Neural progenitor cell (in vitro differentiated cells): ENCODE data around the gene DNER. TPM values are rescaled to one million over a fixed set of nuclear protein-coding genes. Genes with fewer than 3 reads are reported as not detected.

Experiments
- DNase-seq: peaks from one replicate; pipeline ENCODE4 v3.0.0-alpha.2; 2016; ENCODE audit warnings: low spot score
- H2AFZ ChIP-seq: fragments of 200-600 bp; sonication (generic); replicated peaks from 2 replicates; pipeline ENCODE4 v1.6.1; 2016; ENCODE audit warnings: antibody characterized with exemption
- H3F3A ChIP-seq: fragments of 200-600 bp; sonication (generic); 2 replicates; pipeline ENCODE4 v1.6.1; 2016; ENCODE audit warnings: antibody characterized with exemption, low read depth
- H3K27ac ChIP-seq: fragments of 200-600 bp; sonication (generic); 2 replicates; pipeline ENCODE4 v1.5.1; 2016; ENCODE audit warnings: mild to moderate bottlenecking
- H3K27me3 ChIP-seq: fragments of 200-600 bp; sonication (generic); 2 replicates; pipeline ENCODE4 v1.6.1; 2016; ENCODE audit warnings: mild to moderate bottlenecking, moderate library complexity
- H3K36me3 ChIP-seq: fragments of 200-600 bp; sonication (generic); 2 replicates; pipeline ENCODE4 v1.5.1; 2016
- H3K4me1 ChIP-seq: fragments of 200-600 bp; sonication (generic); 2 replicates; pipeline ENCODE4 v1.6.1; 2016; ENCODE audit warnings: mixed run types
- H3K4me2 ChIP-seq: fragments of 200-600 bp; sonication (generic); 2 replicates; pipeline ENCODE4 v1.6.1; 2016
- H3K4me3 ChIP-seq: fragments of 200-600 bp; sonication (generic); 2 replicates; pipeline ENCODE4 v1.5.1; 2016
- H3K79me2 ChIP-seq: fragments of 200-600 bp; sonication (generic); 2 replicates; pipeline ENCODE4 v1.6.1; 2016; ENCODE audit warnings: low read depth
- H3K9ac ChIP-seq: fragments of 200-600 bp; sonication (generic); 2 replicates; pipeline ENCODE4 v1.6.1; 2016
- H3K9me3 ChIP-seq: fragments of 200-600 bp; sonication (generic); 2 replicates; pipeline ENCODE4 v1.5.1; 2016; ENCODE audit warnings: low read depth
- H4K20me1 ChIP-seq: fragments of 200-600 bp; sonication (generic); 2 replicates; pipeline ENCODE4 v1.6.1; 2016; ENCODE audit warnings: low read depth
- H3K27ac Mint-ChIP-seq: 3 replicates; pipeline ENCODE4 v1.8.0; 2021; ENCODE audit warnings: mixed read lengths
- H3K27me3 Mint-ChIP-seq: 2 replicates; pipeline ENCODE4 v1.8.0; 2022; ENCODE audit warnings: low read depth, mild to moderate bottlenecking, inconsistent platforms, moderate library complexity, mixed read lengths; ENCODE audit not compliant: insufficient read depth
- H3K36me3 Mint-ChIP-seq: 3 replicates; pipeline ENCODE4 v1.8.0; 2021; ENCODE audit warnings: mixed read lengths
- H3K4me1 Mint-ChIP-seq: 3 replicates; pipeline ENCODE4 v1.8.0; 2021; ENCODE audit warnings: mixed read lengths
- H3K4me3 Mint-ChIP-seq: 3 replicates; pipeline ENCODE4 v1.8.0; 2021; ENCODE audit warnings: mild to moderate bottlenecking, moderate library complexity, mixed read lengths
- H3K9me3 Mint-ChIP-seq: 3 replicates; pipeline ENCODE4 v1.8.0; 2020; ENCODE audit warnings: mixed read lengths
- CTCF ChIP-seq: fragments of 200-600 bp; sonication (generic); IDR thresholded peaks from 2 replicates; pipeline ENCODE4 v1.5.1; 2017; ENCODE audit warnings: antibody characterized with exemption, mild to moderate bottlenecking
- EZH2 ChIP-seq: fragments of 200-600 bp; sonication (generic); IDR thresholded peaks from 2 replicates; pipeline ENCODE4 v1.6.1; 2017; ENCODE audit warnings: antibody characterized with exemption, mild to moderate bottlenecking, moderate library complexity
- EZH2phosphoT487 ChIP-seq: fragments of 200-600 bp; sonication (generic); IDR thresholded peaks from 2 replicates; pipeline ENCODE4 v1.6.1; 2017; ENCODE audit warnings: antibody characterized with exemption
- total RNA-seq: library from RNA; depleted of rRNA; stranded (reverse); fragments of >200 nt; gene quantifications from 2 replicates; pipeline ENCODE4 v1.2.3, GENCODE V29; 2015; ENCODE audit warnings: low replicate concordance

The DNER gene
- total RNA-seq, 1 donor from 2014 or later, result 0.97 TPM

- Mint-ChIP-seq H3K4me3 (no peak overlapping the region), H3K9me3 (peaks cover 2% of the 10 kb centered on the region), H3K36me3 (no peaks in the 10 kb centered on the region), H3K4me1 (no peaks in the 10 kb centered on the region), H3K27ac (no peak overlapping the region), H3K27me3 (peaks cover 2% of the 10 kb centered on the region)
- DNase-seq, result no peak
- TF ChIP-seq EZH2 (no peak), CTCF (no peak), EZH2phosphoT487 (no peak)
- H3K27ac ChIP-seq, result no peak overlapping the region
- no peaks in the 10 kb centered on the region for H4K20me1 ChIP-seq
- H3K79me2 ChIP-seq, result no peaks in the 10 kb centered on the region
- H3K9ac ChIP-seq, result no peak overlapping the region
- H2AFZ ChIP-seq, result no peak overlapping the region
- H3K9me3 ChIP-seq, result peaks cover 5% of the 10 kb centered on the region
- no peak overlapping the region for H3K4me3 ChIP-seq
- no peaks in the 10 kb centered on the region for H3K4me1 ChIP-seq
- H3K27me3 ChIP-seq, result no peaks in the 10 kb centered on the region
- H3K36me3 ChIP-seq, result peaks cover 3% of the 10 kb centered on the region
- H3K4me2 ChIP-seq, result no peak overlapping the region
- no peaks in the 10 kb centered on the region for H3F3A ChIP-seq
These were observed 342.1 kb downstream of the DNER start for GRCh38 chr2:229372207-229372606.

GRCh38 chr2:229371086-229371485 is 343.3 kb downstream of the DNER start:
- Histone ChIP-seq H3K4me3 (no peak overlapping the region), H3K9me3 (peaks cover 5% of the 10 kb centered on the region), H3F3A (no peaks in the 10 kb centered on the region), H4K20me1 (no peaks in the 10 kb centered on the region), H3K27me3 (no peaks in the 10 kb centered on the region), H3K79me2 (no peaks in the 10 kb centered on the region), H2AFZ (no peak overlapping the region), H3K27ac (no peak overlapping the region), H3K4me1 (no peaks in the 10 kb centered on the region), H3K4me2 (no peak overlapping the region), H3K9ac (no peak overlapping the region), H3K36me3 (peaks cover 3% of the 10 kb centered on the region)
- no peaks in the 10 kb centered on the region for H3K36me3 Mint-ChIP-seq
- H3K9me3 Mint-ChIP-seq, result peaks cover 2% of the 10 kb centered on the region
- no peak for DNase-seq
- TF ChIP-seq EZH2phosphoT487 (no peak), EZH2 (no peak), CTCF (no peak)
- H3K4me1 Mint-ChIP-seq, result no peaks in the 10 kb centered on the region
- peaks cover 2% of the 10 kb centered on the region for H3K27me3 Mint-ChIP-seq
- no peak overlapping the region for H3K27ac Mint-ChIP-seq
- no peak overlapping the region for H3K4me3 Mint-ChIP-seq

- Histone ChIP-seq H3K27me3 (no peaks in the 10 kb centered on the region), H3K9ac (no peak overlapping the region), H3K9me3 (peaks cover 5% of the 10 kb centered on the region), H3K36me3 (peaks cover 3% of the 10 kb centered on the region), H3K27ac (no peak overlapping the region), H4K20me1 (no peaks in the 10 kb centered on the region), H3F3A (no peaks in the 10 kb centered on the region), H3K4me2 (no peak overlapping the region), H3K4me3 (no peak overlapping the region), H2AFZ (no peak overlapping the region), H3K79me2 (no peaks in the 10 kb centered on the region), H3K4me1 (no peaks in the 10 kb centered on the region)
- no peak for DNase-seq
- TF ChIP-seq EZH2 (no peak), CTCF (no peak), EZH2phosphoT487 (no peak)
- Mint-ChIP-seq H3K9me3 (peaks cover 2% of the 10 kb centered on the region), H3K27ac (no peak overlapping the region), H3K36me3 (no peaks in the 10 kb centered on the region), H3K27me3 (peaks cover 2% of the 10 kb centered on the region), H3K4me3 (no peak overlapping the region), H3K4me1 (no peaks in the 10 kb centered on the region)
These were observed 343.8 kb downstream of the DNER start for GRCh38 chr2:229370509-229370908.
